Stimulated activated memory B cell treated with anti-CD40 and anti-IgM and Interleukin-4, amounts not matched to agents 10 μg/mL and 1 μg/mL and 100 μg/mL, for 72 hours (primary cell): ENCODE data around the gene RAI1.

Experiments used
- ATAC-seq: fragments of 150-1000 bp; cut with Tn5 transposase; 2 replicates; pipeline ENCODE4 v1.10.0; 2021
- H3K27ac Mint-ChIP-seq: one replicate; pipeline ENCODE4 v1.8.0; 2022; ENCODE audit warnings: mild to moderate bottlenecking, mixed read lengths
- H3K27me3 Mint-ChIP-seq: one replicate; pipeline ENCODE4 v1.8.0; 2022; ENCODE audit warnings: mixed read lengths
- H3K36me3 Mint-ChIP-seq: one replicate; pipeline ENCODE4 v1.8.0; 2022; ENCODE audit warnings: mixed read lengths
- H3K4me1 Mint-ChIP-seq: one replicate; pipeline ENCODE4 v1.8.0; 2022; ENCODE audit warnings: mixed read lengths
- H3K4me3 Mint-ChIP-seq: one replicate; pipeline ENCODE4 v1.8.0; 2022; ENCODE audit warnings: mild to moderate bottlenecking, moderate library complexity, mixed read lengths
- H3K9me3 Mint-ChIP-seq: one replicate; pipeline ENCODE4 v1.8.0; 2022; ENCODE audit warnings: mixed read lengths

RAI1 gene

GRCh38 chr17:17772231-17772630 lies 91.0 kb downstream of the RAI1 start:
- H3K36me3 Mint-ChIP-seq = no peaks in the 10 kb centered on the region
- no peaks in the 10 kb centered on the region for H3K27me3 Mint-ChIP-seq
- H3K4me1 Mint-ChIP-seq = peaks cover 24% of the 10 kb centered on the region
- H3K9me3 Mint-ChIP-seq = no peaks in the 10 kb centered on the region
- H3K4me3 Mint-ChIP-seq = no peak overlapping the region
- no peak for ATAC-seq
- no peak overlapping the region for H3K27ac Mint-ChIP-seq

GRCh38 chr17:17774009-17774881 lies 93.0 kb downstream of the RAI1 start:
- no peaks in the 10 kb centered on the region for H3K9me3 Mint-ChIP-seq
- ATAC-seq = no peak
- H3K4me1 Mint-ChIP-seq = peaks cover 16% of the 10 kb centered on the region
- H3K27me3 Mint-ChIP-seq = no peaks in the 10 kb centered on the region
- no peak overlapping the region for H3K4me3 Mint-ChIP-seq
- no peaks in the 10 kb centered on the region for H3K36me3 Mint-ChIP-seq
- H3K27ac Mint-ChIP-seq = no peak overlapping the region

GRCh38 chr17:17776889-17777288 lies 95.6 kb downstream of the RAI1 start:
- peaks cover 10% of the 10 kb centered on the region for H3K27me3 Mint-ChIP-seq
- no peak overlapping the region for H3K27ac Mint-ChIP-seq

GRCh38 chr17:17778308-17779014 lies 97.2 kb downstream of the RAI1 start:
- peaks cover 10% of the 10 kb centered on the region for H3K27me3 Mint-ChIP-seq
- H3K36me3 Mint-ChIP-seq = no peaks in the 10 kb centered on the region
- H3K9me3 Mint-ChIP-seq = no peaks in the 10 kb centered on the region
- H3K4me1 Mint-ChIP-seq = peaks cover 18% of the 10 kb centered on the region
- no peak overlapping the region for H3K4me3 Mint-ChIP-seq
- no peak overlapping the region for H3K27ac Mint-ChIP-seq
- no peak for ATAC-seq

More at GRCh38 chr17:17776889-17777288, 95.6 kb downstream of the RAI1 start:
- Mint-ChIP-seq H3K4me1 (peaks cover 29% of the 10 kb centered on the region), H3K36me3 (no peaks in the 10 kb centered on the region), H3K9me3 (no peaks in the 10 kb centered on the region), H3K4me3 (no peak overlapping the region)
- ATAC-seq = no peak

GRCh38 chr17:17779015-17779611 lies 97.9 kb downstream of the RAI1 start:
- no peak overlapping the region for H3K27ac Mint-ChIP-seq
- H3K4me3 Mint-ChIP-seq = no peak overlapping the region
- ATAC-seq = no peak
- H3K9me3 Mint-ChIP-seq = no peaks in the 10 kb centered on the region
- peaks cover 24% of the 10 kb centered on the region for H3K4me1 Mint-ChIP-seq
- peaks cover 10% of the 10 kb centered on the region for H3K27me3 Mint-ChIP-seq
- no peaks in the 10 kb centered on the region for H3K36me3 Mint-ChIP-seq

GRCh38 chr17:17780922-17781590 lies 99.8 kb downstream of the RAI1 start:
- peak overlapping the region; percentile 33 for H3K4me3 Mint-ChIP-seq
- no peaks in the 10 kb centered on the region for H3K36me3 Mint-ChIP-seq
- H3K27ac Mint-ChIP-seq = no peak overlapping the region
- peaks cover 10% of the 10 kb centered on the region for H3K27me3 Mint-ChIP-seq
- peaks cover 42% of the 10 kb centered on the region for H3K4me1 Mint-ChIP-seq
- H3K9me3 Mint-ChIP-seq = no peaks in the 10 kb centered on the region
- ATAC-seq = no peak

GRCh38 chr17:17781591-17782496 lies 100.6 kb downstream of the RAI1 start:
- peak overlapping the region; percentile 73 for H3K4me3 Mint-ChIP-seq
- no peaks in the 10 kb centered on the region for H3K36me3 Mint-ChIP-seq
- H3K9me3 Mint-ChIP-seq = no peaks in the 10 kb centered on the region
- no peak overlapping the region for H3K27ac Mint-ChIP-seq
- peaks cover 42% of the 10 kb centered on the region for H3K4me1 Mint-ChIP-seq
- peaks cover 10% of the 10 kb centered on the region for H3K27me3 Mint-ChIP-seq
- peak; percentile 25 for ATAC-seq

GRCh38 chr17:17782523-17783115 lies 101.4 kb downstream of the RAI1 start:
- H3K4me3 Mint-ChIP-seq = peak overlapping the region; percentile 72
- peak; percentile 1 for ATAC-seq
- H3K4me1 Mint-ChIP-seq = peaks cover 42% of the 10 kb centered on the region
- H3K9me3 Mint-ChIP-seq = no peaks in the 10 kb centered on the region
- H3K27me3 Mint-ChIP-seq = peaks cover 10% of the 10 kb centered on the region
- no peaks in the 10 kb centered on the region for H3K36me3 Mint-ChIP-seq
- no peak overlapping the region for H3K27ac Mint-ChIP-seq

- Mint-ChIP-seq H3K4me1 (peaks cover 43% of the 10 kb centered on the region), H3K27ac (peak overlapping the region; percentile 76), H3K36me3 (no peaks in the 10 kb centered on the region), H3K27me3 (peaks cover 10% of the 10 kb centered on the region), H3K4me3 (peak overlapping the region; percentile 84), H3K9me3 (no peaks in the 10 kb centered on the region)
- peak; percentile 72 for ATAC-seq
Measured at GRCh38 chr17:17783116-17783824, 102.0 kb downstream of the RAI1 start.

GRCh38 chr17:17783825-17784656 lies 102.8 kb downstream of the RAI1 start:
- Mint-ChIP-seq H3K9me3 (no peaks in the 10 kb centered on the region), H3K4me3 (peak overlapping the region; percentile 84), H3K4me1 (peaks cover 51% of the 10 kb centered on the region), H3K27me3 (peaks cover 10% of the 10 kb centered on the region), H3K27ac (peak overlapping the region; percentile 76), H3K36me3 (no peaks in the 10 kb centered on the region)
- ATAC-seq = peak; percentile 52

GRCh38 chr17:17784657-17785267 lies 103.5 kb downstream of the RAI1 start:
- H3K27me3 Mint-ChIP-seq = peaks cover 10% of the 10 kb centered on the region
- H3K4me1 Mint-ChIP-seq = peaks cover 57% of the 10 kb centered on the region
- no peaks in the 10 kb centered on the region for H3K36me3 Mint-ChIP-seq
- no peak for ATAC-seq
- no peak overlapping the region for H3K27ac Mint-ChIP-seq
- no peaks in the 10 kb centered on the region for H3K9me3 Mint-ChIP-seq
- no peak overlapping the region for H3K4me3 Mint-ChIP-seq

GRCh38 chr17:17785407-17785806 lies 104.1 kb downstream of the RAI1 start:
- Mint-ChIP-seq H3K36me3 (no peaks in the 10 kb centered on the region), H3K4me1 (peaks cover 54% of the 10 kb centered on the region), H3K27ac (no peak overlapping the region), H3K9me3 (no peaks in the 10 kb centered on the region), H3K27me3 (peaks cover 10% of the 10 kb centered on the region), H3K4me3 (no peak overlapping the region)
- no peak for ATAC-seq
